Measurements from ENCODE around the gene KCTD2.

KCTD2 gene

GRCh38 chr17:75099881-75100595 lies 53.0 kb downstream of the KCTD2 start:
- no peak for DNase-seq (ENCODE audit: low read depth)

- DNase-seq (ENCODE audit: low read depth) = no peak
Observed at GRCh38 chr17:75102385-75102821, 55.4 kb downstream of the KCTD2 start.

GRCh38 chr17:75103601-75104554 lies 56.9 kb downstream of the KCTD2 start:
- no peak for DNase-seq (ENCODE audit: low read depth)

- DNase-seq (ENCODE audit: low read depth) = no peak
Observed at GRCh38 chr17:75105126-75106080, 58.4 kb downstream of the KCTD2 start.

GRCh38 chr17:75108193-75108592 lies 61.2 kb downstream of the KCTD2 start:
- DNase-seq (ENCODE audit: low read depth) = no peak

- DNase-seq (ENCODE audit: low read depth) = no peak
Observed at GRCh38 chr17:75109046-75109406, 62.0 kb downstream of the KCTD2 start.

- peak; percentile 88 for DNase-seq (ENCODE audit: low read depth)
Observed at GRCh38 chr17:75109407-75110233, 62.6 kb downstream of the KCTD2 start, which contains the start of gene ARMC7. Gene ARMC7, plus strand, starts transcription at chr17:75109969. Its CDS starts 320 bp downstream, at chr17:75110289.

- no peak for DNase-seq (ENCODE audit: low read depth)
Observed at GRCh38 chr17:75110234-75110937, 63.4 kb downstream of the KCTD2 start.

- DNase-seq (ENCODE audit: low read depth) = no peak
Observed at GRCh38 chr17:75111777-75112335, 64.8 kb downstream of the KCTD2 start.

GRCh38 chr17:75113798-75114551 lies 67.0 kb downstream of the KCTD2 start:
- DNase-seq (ENCODE audit: low read depth) = peak; percentile 79

GRCh38 chr17:75114552-75115314 lies 67.7 kb downstream of the KCTD2 start:
- DNase-seq (ENCODE audit: low read depth) = no peak

Data from activated T-helper 1 cell treated with Interleukin-2 at 50 U/mL for 16 hours (primary cell).